ENCODE measurements around the gene HS3ST3A1.

- TF ChIP-seq, protein P1, sequence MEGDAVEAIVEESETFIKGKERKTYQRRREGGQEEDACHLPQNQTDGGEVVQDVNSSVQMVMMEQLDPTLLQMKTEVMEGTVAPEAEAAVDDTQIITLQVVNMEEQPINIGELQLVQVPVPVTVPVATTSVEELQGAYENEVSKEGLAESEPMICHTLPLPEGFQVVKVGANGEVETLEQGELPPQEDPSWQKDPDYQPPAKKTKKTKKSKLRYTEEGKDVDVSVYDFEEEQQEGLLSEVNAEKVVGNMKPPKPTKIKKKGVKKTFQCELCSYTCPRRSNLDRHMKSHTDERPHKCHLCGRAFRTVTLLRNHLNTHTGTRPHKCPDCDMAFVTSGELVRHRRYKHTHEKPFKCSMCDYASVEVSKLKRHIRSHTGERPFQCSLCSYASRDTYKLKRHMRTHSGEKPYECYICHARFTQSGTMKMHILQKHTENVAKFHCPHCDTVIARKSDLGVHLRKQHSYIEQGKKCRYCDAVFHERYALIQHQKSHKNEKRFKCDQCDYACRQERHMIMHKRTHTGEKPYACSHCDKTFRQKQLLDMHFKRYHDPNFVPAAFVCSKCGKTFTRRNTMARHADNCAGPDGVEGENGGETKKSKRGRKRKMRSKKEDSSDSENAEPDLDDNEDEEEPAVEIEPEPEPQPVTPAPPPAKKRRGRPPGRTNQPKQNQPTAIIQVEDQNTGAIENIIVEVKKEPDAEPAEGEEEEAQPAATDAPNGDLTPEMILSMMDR (IDR thresholded peaks at IDR 0.05): no peak
- TF ChIP-seq POLR2AphosphoS5 (IDR thresholded peaks at IDR 0.05) (no peak), POLR2A (IDR thresholded peaks at IDR 0.05) (no peak)
These were observed 29.1 kb downstream of the HS3ST3A1 start for GRCh38 chr17:13572581-13572980.

Data from suprapubic skin (tissue), 4 donors.